HTR-8/SVneo (cell line): Measurements from ENCODE around the gene NPHP4.

ENCODE experiments used
- DNase-seq: peaks from one replicate; pipeline ENCODE4 v3.0.0; 2011; ENCODE audit warnings: low spot score, mixed read lengths; ENCODE audit not compliant: insufficient read length
- FAIRE-seq: peaks from 2 replicates; lab custom pipeline; 2011; peaks lifted over from hg19 to GRCh38; lab: Jason Lieb, UNC

NPHP4 gene

GRCh38 chr1:5827516-5827915 lies 164.7 kb downstream of the NPHP4 start:
- FAIRE-seq (no peak), DNase-seq (no peak)

GRCh38 chr1:5826601-5827000 lies 165.6 kb downstream of the NPHP4 start:
- FAIRE-seq = no peak
- DNase-seq = no peak

GRCh38 chr1:5822726-5823125 lies 169.5 kb downstream of the NPHP4 start:
- FAIRE-seq = no peak

GRCh38 chr1:5822266-5822665 lies 170.0 kb downstream of the NPHP4 start:
- FAIRE-seq = no peak

More at GRCh38 chr1:5822726-5823125, 169.5 kb downstream of the NPHP4 start:
- DNase-seq = no peak

GRCh38 chr1:5821540-5822176 lies 170.6 kb downstream of the NPHP4 start:
- DNase-seq = no peak
- no peak for FAIRE-seq

More at GRCh38 chr1:5822266-5822665, 170.0 kb downstream of the NPHP4 start:
- no peak for DNase-seq

GRCh38 chr1:5820026-5820421 lies 172.2 kb downstream of the NPHP4 start:
- FAIRE-seq (no peak), DNase-seq (no peak)

GRCh38 chr1:5819391-5820025 lies 172.7 kb downstream of the NPHP4 start:
- FAIRE-seq (no peak), DNase-seq (no peak)

- no peak for DNase-seq
- FAIRE-seq = no peak
Observed at GRCh38 chr1:5818755-5819154, 173.5 kb downstream of the NPHP4 start.

- FAIRE-seq (no peak), DNase-seq (no peak)
Observed at GRCh38 chr1:5815716-5816115, 176.5 kb downstream of the NPHP4 start.

- DNase-seq = no peak
- FAIRE-seq = no peak
Observed at GRCh38 chr1:5815211-5815610, 177.0 kb downstream of the NPHP4 start.

- FAIRE-seq (no peak), DNase-seq (no peak)
Observed at GRCh38 chr1:5814046-5814619, 178.1 kb downstream of the NPHP4 start.

- FAIRE-seq = no peak
- DNase-seq = no peak
Observed at GRCh38 chr1:5813480-5813879, 178.7 kb downstream of the NPHP4 start.
